Ectodermal cell (in vitro differentiated cells): ENCODE measurements around the gene FCRL3.

Source experiments
- H3K27ac ChIP-seq: 2 replicates; pipeline ENCODE4 v1.7.0; 2013; ENCODE audit warnings: mild to moderate bottlenecking, low read depth, low read length; ENCODE audit not compliant: insufficient read depth, poor library complexity, severe bottlenecking
- H3K27me3 ChIP-seq: 2 replicates; pipeline ENCODE4 v1.7.0; 2013; ENCODE audit warnings: mild to moderate bottlenecking, low read length; ENCODE audit not compliant: insufficient read depth, control insufficient read depth, poor library complexity, severe bottlenecking
- H3K36me3 ChIP-seq: one replicate; pipeline ENCODE4 v1.7.0; 2013; ENCODE audit warnings: low read length; ENCODE audit not compliant: control insufficient read depth, insufficient read depth
- H3K4me1 ChIP-seq: one replicate; pipeline ENCODE4 v1.7.0; 2013; ENCODE audit warnings: low read length; ENCODE audit not compliant: control insufficient read depth, insufficient read depth
- H3K4me3 ChIP-seq: 2 replicates; pipeline ENCODE4 v1.7.0; 2013; ENCODE audit warnings: low read depth, low read length, control low read depth; ENCODE audit not compliant: insufficient read depth
- H3K9me3 ChIP-seq: 2 replicates; pipeline ENCODE4 v1.7.0; 2013; ENCODE audit warnings: mild to moderate bottlenecking, low read length, moderate library complexity; ENCODE audit not compliant: control insufficient read depth
- WGBS, 2 experiments: methylation state at CpG; one replicate each; pipeline ENCODE4 v1.1.7; 2013; ENCODE audit warnings: missing lambda C conversion rate in 2 of 2; 5-methylcytosine and 5-hydroxymethylcytosine counted together

Gene FCRL3

GRCh38 chr1:157721985-157722384 is 21.4 kb upstream of the FCRL3 start:
- Histone ChIP-seq H3K9me3 (peaks cover 3% of the 10 kb centered on the region), H3K27ac (no peak overlapping the region), H3K27me3 (no peaks in the 10 kb centered on the region), H3K36me3 (no peaks in the 10 kb centered on the region), H3K4me1 (no peaks in the 10 kb centered on the region), H3K4me3 (no peak overlapping the region)
- WGBS, 2 experiments: 97 to 100% methylated on average over 1 of the region's 1 CpG

- no peak overlapping the region for H3K4me3 ChIP-seq
- no peaks in the 10 kb centered on the region for H3K36me3 ChIP-seq
- no peaks in the 10 kb centered on the region for H3K4me1 ChIP-seq
- H3K27ac ChIP-seq: no peak overlapping the region
- H3K27me3 ChIP-seq: no peaks in the 10 kb centered on the region
- WGBS, 2 experiments: 94% methylated on average over 5 of the region's 5 CpGs
- H3K9me3 ChIP-seq: no peaks in the 10 kb centered on the region
Observed at GRCh38 chr1:157715736-157716135, 15.2 kb upstream of the FCRL3 start.

- no peaks in the 10 kb centered on the region for H3K36me3 ChIP-seq
- no peaks in the 10 kb centered on the region for H3K27me3 ChIP-seq
- no peaks in the 10 kb centered on the region for H3K9me3 ChIP-seq
- H3K4me1 ChIP-seq: no peaks in the 10 kb centered on the region
- H3K27ac ChIP-seq: no peak overlapping the region
- H3K4me3 ChIP-seq: no peak overlapping the region
Observed at GRCh38 chr1:157711802-157712201, 11.2 kb upstream of the FCRL3 start.

- H3K9me3 ChIP-seq: no peaks in the 10 kb centered on the region
- H3K4me3 ChIP-seq: no peak overlapping the region
- no peaks in the 10 kb centered on the region for H3K27me3 ChIP-seq
- no peaks in the 10 kb centered on the region for H3K36me3 ChIP-seq
- H3K4me1 ChIP-seq: no peaks in the 10 kb centered on the region
- H3K27ac ChIP-seq: no peak overlapping the region
Observed at GRCh38 chr1:157704878-157705277, 4.3 kb upstream of the FCRL3 start.

- Histone ChIP-seq H3K27me3 (no peaks in the 10 kb centered on the region), H3K36me3 (no peaks in the 10 kb centered on the region), H3K4me1 (no peaks in the 10 kb centered on the region), H3K9me3 (no peaks in the 10 kb centered on the region), H3K27ac (no peak overlapping the region), H3K4me3 (no peak overlapping the region)
- WGBS, 2 experiments: 91 to 93% methylated on average over 4 of the region's 4 CpGs
Observed at GRCh38 chr1:157703981-157704380, 3.4 kb upstream of the FCRL3 start.

GRCh38 chr1:157702308-157702825 is 1.8 kb upstream of the FCRL3 start:
- WGBS, 2 experiments: 95 to 98% methylated on average over 4 of the region's 5 CpGs
- Histone ChIP-seq H3K27ac (no peak overlapping the region), H3K4me1 (no peaks in the 10 kb centered on the region), H3K4me3 (no peak overlapping the region), H3K36me3 (no peaks in the 10 kb centered on the region), H3K9me3 (no peaks in the 10 kb centered on the region), H3K27me3 (no peaks in the 10 kb centered on the region)

GRCh38 chr1:157700305-157700704 is 264 bp downstream of the FCRL3 start:
- Histone ChIP-seq H3K4me1 (no peaks in the 10 kb centered on the region), H3K36me3 (no peaks in the 10 kb centered on the region), H3K4me3 (no peak overlapping the region), H3K27ac (no peak overlapping the region), H3K9me3 (no peaks in the 10 kb centered on the region), H3K27me3 (no peaks in the 10 kb centered on the region)
- 92 to 96% methylated on average over 5 of the region's 5 CpGs for WGBS, 2 experiments

GRCh38 chr1:157697781-157698569 is 2.6 kb downstream of the FCRL3 start:
- no peaks in the 10 kb centered on the region for H3K27me3 ChIP-seq
- H3K36me3 ChIP-seq: no peaks in the 10 kb centered on the region
- 87 to 88% methylated on average over 4 of the region's 4 CpGs for WGBS, 2 experiments
- no peaks in the 10 kb centered on the region for H3K4me1 ChIP-seq
- no peak overlapping the region for H3K27ac ChIP-seq
- H3K9me3 ChIP-seq: no peaks in the 10 kb centered on the region
- no peak overlapping the region for H3K4me3 ChIP-seq

- 83 to 88% methylated on average over 4 of the region's 4 CpGs for WGBS, 2 experiments
Observed at GRCh38 chr1:157696966-157697628, 3.5 kb downstream of the FCRL3 start.

GRCh38 chr1:157695417-157695816 is 5.2 kb downstream of the FCRL3 start:
- Histone ChIP-seq H3K4me1 (no peaks in the 10 kb centered on the region), H3K27ac (no peak overlapping the region), H3K4me3 (no peak overlapping the region), H3K36me3 (no peaks in the 10 kb centered on the region), H3K9me3 (no peaks in the 10 kb centered on the region), H3K27me3 (no peaks in the 10 kb centered on the region)
- 83 to 91% methylated on average over 4 of the region's 4 CpGs for WGBS, 2 experiments

More at GRCh38 chr1:157696966-157697628, 3.5 kb downstream of the FCRL3 start:
- no peaks in the 10 kb centered on the region for H3K9me3 ChIP-seq
- no peaks in the 10 kb centered on the region for H3K4me1 ChIP-seq
- no peaks in the 10 kb centered on the region for H3K36me3 ChIP-seq
- H3K27me3 ChIP-seq: no peaks in the 10 kb centered on the region
- H3K4me3 ChIP-seq: no peak overlapping the region
- H3K27ac ChIP-seq: no peak overlapping the region
